Activated T-cell treated with anti-CD3 and anti-CD28 coated beads for 48 hours (primary cell): ENCODE results near the gene RAI1.
"Not testable (repeated sequence)": the region's sequence is repeated elsewhere in the genome, so short reads cannot be mapped to it uniquely, and the experiment has no call there.

Experiments
- DNase-seq: peaks from one replicate; pipeline ENCODE4 v3.0.0-alpha.2; 2020; ENCODE audit warnings: low read depth

RAI1 gene

DNA sequence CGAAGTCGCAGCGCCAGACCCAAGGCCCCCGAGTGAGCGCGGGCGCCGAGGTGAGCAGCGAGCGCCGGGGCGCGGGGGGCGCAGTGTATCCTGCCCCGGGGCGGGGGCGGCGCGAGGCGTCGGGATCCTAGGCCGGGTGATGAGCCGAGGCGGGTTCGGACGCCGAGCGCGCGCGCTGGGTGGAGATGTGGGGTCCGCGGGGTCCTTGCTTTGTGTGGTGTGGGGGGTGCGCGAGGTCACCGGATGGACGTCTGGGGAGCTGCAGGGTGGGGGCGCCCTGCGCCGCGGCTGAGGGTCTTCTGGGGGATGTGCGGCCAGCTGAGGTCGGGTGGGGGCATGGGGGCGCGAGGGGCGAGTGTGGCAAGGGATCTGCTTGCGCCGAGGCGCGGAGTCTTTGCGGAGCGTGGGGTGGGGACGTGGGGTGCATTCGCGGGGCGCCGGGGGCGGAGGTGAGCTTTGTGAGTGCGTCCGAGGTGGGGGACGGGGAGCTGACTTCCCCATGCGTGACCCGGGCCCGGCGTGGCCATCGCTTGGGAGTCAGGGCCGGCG is 560 bp downstream of the RAI1 start:
- peak; percentile 45 for DNase-seq

DNA sequence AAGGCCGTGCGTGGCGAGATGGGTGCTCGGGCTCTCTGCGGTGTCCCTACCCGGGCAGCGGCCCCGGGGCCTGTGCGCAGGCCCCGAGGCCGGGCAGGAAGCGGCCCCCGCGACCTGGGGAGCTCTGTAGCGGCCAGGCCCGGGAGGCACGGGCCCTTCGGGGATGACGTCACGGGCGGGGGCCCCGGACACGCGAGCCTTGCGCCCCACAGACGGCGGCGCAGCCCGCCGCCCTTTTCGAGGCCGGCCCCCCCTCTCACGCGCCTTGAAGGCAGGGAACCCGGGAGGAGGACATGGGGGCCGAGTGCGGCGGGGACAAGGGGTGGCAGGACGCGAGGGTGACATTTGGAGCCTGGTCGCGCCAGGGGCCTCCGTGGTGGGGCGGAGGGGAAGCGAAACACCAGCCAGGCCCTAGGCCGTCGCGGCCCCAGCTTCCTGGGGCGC is 1.1 kb downstream of the RAI1 start:
- peak; percentile 61 for DNase-seq

DNA sequence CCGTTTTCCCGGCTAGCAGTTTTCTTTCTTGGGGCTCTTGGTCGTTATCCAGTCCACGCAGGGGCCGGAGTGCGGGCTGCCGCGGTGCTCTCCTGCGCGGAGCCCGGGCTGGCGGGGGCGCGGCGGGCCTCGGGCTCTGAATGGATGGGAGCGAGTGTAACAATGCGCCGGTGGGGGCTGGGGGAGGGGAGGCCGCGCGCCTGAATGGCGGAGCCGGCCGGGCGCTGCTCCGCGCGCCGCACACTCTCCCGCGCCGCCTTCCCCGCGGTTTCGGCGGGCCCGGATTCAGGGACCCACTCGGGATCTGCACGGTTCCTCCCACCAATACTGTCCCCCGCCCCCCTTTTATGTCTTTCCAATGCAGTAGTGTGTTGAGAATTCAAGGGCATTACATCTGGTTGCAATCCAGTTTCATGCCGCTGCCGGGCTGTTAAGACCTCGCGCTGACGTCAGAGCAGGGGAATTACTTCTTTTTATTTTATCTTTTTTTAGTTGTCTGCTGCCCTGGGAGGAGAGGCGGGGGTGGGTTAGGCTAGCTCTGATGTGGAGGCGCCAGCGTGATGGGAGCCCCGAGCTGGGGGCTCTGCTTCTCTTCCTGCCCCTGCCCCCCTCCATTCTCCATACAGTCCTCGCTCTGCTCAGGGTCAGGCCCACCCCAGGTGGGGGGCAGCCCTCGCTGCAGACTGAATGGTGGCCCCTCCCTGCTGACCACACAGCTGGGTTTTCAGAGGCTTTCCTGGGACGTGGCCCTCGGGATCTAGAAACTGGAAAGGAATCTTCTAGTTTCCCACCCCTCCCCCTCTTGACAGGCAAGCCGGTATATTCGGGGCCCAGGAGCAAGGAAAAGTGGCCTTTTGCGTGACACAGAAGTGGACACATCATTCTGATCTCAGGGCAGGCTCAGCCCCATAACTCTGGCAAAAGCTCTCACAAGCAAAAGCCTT is 1.8 kb downstream of the RAI1 start:
- peak; percentile 64 for DNase-seq

DNA sequence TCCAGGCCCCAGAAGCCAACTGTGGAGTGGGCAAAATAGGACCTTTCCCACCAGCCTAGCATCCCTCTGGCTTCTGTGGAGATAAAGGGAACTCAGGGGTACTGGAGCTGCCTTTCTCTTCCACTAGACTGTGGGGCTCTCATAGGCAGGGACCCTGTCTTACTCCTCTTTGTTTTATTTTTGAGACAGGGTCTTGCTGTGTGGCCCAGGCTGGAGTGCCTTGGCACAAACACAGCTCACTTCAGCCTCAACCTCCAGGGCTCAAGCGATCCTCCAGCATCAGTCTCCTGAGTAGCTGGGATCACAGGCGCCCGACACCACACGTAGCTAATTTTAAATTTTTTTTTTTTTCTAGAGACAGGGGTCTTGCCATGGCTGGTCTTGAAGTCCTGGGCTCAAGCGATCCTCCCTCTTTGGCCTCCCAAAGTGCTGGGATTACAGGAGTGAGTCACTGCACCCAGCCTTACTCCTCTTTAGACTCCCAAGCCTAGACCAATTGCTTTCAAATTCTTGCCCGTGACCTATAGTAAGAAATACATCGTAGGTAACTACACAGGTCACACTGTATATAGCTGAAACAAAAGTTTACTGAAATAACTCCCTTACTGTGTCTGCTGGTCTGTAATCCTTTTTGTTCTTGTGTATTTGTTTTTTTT is 2.6 kb downstream of the RAI1 start:
- no peak for DNase-seq

DNA sequence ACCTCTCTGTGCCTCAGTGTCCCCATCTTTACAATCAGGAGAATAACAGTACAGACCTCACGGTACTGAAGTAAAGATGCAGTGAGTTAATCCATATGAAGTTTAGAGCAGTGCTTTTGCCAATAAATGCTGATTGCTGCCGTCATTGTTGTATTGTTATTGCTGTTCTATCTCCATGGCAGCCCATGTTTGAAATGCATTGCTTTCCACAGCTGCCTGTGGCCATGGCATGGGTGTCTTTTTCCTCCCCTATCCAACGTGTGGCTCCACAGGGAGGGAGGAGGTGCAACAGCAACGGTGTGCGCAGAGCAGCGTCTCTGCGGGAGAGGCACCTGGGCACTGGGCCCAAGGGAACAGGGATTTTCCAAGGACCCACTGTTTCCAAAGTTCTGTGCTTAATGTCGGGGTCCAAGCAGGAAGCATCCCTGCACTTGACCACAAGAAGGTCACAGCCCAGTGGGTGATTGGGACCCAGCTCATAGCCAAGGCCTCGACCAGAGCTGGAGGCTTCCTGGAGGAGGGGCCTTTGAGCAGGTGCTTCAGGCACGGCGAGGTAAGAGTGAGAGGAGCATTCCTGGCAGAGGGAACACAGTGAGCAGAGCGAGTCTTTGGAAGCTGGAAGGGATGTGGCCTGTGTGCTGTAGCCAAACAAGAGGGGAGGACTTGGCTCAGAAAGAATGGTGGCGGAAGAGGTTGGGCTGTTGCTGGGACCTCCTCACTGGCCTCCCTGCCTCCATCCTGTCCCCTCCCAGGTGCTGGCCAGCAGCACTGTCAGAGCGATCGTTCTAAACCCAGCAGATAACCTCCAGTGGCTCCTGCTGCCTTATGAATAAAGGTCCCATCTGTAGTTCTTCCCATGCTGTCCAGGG is 3.9 kb downstream of the RAI1 start:
- DNase-seq = no peak

DNA sequence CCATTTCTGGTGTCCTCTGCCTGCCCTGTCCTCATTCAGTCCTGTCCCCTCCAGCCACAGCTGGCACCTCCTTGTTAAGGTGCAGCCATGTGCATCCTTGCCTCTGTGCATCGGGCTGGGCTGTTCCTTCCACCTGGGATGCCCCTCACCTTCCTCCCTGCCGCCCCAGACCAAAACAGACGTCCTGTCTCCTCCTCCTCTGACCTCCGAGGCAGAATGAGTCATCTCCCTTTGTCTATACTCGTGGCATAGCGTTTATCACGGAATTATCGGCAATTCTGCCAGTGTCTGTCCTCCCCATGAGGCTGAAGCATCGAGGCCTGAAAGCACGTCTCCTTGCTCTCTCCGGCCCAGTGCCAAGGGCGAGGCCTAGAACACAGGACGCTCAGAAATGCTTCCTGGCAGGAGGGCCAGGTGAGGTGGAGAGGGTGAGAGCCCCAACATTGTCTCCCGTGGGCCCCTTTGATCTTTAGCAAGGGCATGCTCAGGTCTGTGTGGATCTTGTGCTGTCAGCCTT is 4.6 kb downstream of the RAI1 start:
- DNase-seq = no peak

DNA sequence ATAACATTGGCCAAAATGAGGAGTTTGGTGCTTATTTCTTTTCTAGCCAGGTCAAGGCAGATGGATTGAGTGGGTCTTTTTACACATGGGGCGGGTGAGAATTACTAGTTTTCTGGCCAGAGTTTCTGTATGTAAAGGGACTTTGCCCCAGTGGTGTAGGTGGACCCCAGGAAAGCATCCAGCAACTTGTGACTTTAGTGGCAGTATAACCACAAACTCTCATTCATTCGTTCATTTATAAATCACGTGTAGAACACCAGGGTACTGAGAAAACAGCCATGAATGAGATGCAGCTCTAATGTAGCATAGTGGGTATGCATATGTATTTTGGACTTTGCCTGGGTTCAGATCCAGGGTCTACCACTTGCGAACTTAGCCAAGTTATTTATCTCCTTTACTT is 8.1 kb downstream of the RAI1 start:
- DNase-seq = no peak

DNA sequence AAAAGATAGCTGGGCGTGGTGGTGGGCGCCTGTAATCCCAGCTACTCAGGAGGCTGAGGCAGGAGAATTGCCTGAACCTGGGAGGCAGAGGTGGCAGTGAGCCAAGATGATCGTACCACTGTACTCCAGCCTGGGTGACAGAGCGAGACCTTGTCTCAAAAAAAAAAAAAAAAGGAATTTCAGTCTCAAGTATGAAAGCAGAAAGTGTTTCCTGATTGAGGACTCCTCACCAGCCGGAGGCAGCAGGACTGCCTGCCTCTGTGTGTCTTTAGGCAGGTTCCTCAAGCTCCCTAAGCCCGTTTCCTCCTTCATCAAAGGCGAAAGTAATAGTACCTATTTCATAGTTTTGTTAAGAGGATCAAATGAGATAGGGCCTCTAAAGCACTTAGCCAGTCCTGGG is 9.0 kb downstream of the RAI1 start:
- not testable (repeated sequence) for DNase-seq

DNA sequence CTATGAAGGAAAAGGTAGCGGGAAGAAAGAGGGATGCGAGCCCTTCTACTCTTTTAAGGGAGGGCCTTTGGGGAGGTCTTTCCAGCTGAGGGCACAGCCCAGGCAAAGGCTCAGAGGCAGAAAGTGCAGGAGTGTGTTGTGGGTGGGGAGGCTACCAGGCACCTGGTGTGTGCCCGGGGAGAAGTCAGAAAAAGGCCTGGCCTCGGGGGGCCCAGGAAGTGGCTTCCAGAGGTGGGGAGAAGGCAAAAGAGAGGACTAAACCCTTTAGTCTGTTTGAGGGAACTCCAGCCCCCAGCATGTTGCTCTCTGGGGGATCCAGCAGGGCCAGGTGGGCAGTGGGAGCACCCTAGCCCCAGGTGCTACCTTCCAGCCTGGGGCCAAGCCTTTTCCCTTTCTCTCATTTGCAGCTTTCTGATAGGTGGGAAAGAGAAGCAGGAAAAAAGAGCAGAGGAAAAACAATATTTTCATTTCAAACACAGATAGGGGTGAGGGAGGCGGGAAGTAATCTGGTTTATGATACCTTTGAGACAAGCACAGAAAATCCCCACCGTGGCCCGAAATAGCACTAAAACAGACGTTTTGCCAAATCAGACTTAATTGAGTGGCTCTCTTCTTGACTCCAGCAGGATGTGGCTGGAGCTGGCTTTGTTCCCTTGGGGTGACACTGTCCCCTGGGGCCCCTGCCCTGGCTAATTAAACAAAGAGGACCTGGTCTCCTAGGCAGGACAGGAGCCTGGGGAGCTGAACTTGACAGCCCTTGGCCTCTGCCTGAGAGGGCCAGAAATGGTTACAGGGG is 10.4 kb downstream of the RAI1 start:
- no peak for DNase-seq

DNA sequence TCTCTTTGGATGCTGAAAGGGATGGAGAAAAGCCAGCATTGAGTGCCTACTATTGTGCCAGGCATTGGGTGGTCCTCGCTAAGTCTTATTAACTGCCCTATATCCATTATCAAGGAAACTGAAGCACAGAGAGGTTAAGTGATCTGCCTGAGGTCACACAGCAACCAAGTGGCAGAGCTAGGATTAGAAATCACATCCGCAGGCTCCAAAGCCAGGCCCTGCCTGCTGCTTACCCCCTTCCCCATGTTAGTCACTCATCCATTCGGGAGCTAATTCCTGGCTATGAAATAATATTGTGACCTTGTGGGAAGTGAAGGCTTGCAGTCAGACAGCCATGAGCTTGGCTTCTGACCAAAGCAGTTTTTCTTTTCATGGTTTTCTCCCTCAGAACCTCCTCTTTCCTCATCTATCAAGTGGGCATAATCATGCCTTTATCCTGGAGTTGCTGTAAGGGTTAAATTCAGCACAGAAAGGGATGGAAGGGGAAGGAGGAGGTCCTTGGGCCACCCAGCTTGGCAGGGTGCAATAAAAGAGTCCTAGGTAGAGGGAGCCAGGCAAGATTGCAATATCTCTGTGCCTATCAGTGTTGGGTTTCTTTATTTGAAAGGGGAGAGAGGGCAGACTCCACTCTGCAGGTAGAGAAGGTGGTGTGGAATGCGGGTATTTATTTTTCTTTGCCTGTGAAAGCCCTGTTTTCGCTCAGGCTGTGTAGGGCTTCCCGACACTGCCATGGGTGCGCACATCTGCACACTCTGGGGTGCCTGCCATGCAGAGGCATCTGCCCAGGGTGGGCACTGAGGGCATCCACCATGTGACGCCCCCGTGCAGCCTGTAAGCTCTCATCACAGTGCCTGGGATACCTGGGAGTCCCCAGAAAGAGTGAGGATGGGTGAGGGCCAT is 11.3 kb downstream of the RAI1 start:
- no peak for DNase-seq

DNA sequence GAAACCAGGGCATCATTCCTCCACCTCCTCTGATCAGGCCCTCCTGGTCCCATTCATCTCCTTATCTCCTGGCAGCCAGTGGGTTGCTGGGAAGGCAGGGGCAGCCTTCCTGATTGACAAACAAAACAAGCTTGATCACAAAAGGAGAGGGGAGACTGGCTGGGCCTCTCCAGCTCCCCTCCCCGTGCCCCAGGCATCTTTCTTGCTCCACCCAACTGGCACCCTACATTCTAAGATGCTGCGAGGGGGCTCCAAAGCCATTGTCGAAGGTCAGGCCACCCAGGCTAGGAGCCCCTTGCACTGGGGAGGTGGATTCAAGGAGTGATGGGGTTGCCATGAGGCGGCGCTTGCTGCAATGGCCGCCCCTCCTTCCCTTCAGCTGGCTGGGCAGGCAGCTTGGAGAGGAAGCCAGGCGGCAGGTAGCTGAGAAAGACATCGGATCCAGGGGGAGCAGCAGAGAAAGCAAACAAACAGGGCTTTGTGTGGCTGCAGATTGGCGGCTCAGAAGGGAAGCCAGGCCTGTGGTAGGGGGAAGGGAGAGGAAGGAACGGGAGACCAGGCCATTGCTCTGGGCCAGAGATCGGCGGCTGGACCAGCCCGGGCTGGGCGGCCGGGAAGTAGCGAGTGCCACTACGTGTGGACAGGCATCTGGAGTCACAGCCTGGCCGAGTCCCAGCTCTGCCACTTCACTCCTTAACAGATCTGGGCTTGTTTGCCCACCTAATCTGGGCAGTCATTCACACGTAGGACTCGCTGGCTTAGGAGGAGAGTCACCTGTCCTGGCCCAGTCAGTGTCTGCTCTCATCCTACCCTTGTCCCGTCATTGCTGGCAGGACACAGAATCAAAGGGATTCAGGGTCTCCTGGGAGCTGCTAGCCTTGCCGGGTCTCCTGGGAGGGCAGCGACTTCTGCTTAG is 12.3 kb downstream of the RAI1 start:
- no peak for DNase-seq

DNA sequence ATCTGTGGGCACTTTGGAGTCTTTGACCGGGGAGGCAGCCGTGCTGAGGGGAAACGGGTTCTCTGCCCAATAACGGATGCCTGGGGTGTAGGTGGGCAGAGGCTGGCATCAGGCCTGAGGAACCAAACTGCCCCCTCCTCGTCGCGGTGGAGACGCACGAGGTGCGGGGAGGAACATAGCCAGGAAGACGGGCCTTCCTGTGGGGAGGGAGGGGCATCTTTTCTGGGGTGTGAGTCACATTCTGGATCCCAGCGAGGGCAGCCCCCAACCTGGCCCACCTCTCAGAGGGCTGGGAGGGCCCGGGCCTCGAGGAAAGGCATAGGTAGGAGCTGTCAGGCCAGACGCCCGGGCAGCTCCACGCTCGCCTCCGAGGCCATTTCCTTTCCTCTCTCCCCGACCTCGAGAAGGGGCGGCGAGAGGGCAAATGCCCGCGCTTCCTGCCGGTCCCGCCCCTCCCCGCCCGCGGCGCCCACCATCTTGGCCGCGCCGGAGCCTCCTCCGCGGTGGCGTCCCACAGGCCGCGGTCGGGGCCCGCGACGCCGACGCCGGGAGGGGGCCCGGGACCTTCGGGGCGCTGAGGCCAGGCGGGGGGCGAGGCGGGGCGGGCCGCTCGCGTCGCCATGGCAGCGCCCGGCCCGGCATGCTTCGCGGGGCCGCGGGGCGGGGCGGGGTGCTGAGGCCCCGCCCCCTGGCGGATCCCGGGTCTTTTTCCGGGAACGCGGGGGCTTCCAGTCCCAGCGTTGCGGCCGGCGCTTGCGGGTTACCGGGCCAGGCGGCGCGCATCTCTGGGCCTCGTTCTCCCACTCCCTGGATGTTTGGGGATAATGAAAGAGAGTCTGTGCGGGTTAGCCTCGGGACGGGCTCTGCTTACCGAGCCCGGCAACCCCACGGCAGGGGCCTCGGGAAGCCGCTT is 13.2 kb downstream of the RAI1 start:
- peak; percentile 65 for DNase-seq

DNA sequence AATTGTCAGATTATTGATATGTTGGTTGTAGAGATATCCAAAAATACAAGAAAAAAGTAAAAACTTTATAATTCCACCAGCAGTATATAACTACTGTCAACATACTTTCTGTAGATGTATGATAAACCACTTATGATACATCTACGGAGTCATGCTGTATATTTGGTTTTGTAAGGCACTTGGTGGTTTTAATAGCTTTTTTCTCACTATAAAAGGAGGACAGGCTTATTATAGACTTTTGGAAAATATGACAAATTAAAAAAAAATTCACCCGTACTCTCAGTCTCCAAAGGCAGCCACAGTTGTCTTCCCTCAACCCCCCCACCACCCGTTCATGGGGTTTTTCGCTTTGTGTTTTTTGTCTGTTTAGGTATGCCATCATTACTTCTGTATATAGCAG is 14.8 kb downstream of the RAI1 start:
- DNase-seq = no peak

DNA sequence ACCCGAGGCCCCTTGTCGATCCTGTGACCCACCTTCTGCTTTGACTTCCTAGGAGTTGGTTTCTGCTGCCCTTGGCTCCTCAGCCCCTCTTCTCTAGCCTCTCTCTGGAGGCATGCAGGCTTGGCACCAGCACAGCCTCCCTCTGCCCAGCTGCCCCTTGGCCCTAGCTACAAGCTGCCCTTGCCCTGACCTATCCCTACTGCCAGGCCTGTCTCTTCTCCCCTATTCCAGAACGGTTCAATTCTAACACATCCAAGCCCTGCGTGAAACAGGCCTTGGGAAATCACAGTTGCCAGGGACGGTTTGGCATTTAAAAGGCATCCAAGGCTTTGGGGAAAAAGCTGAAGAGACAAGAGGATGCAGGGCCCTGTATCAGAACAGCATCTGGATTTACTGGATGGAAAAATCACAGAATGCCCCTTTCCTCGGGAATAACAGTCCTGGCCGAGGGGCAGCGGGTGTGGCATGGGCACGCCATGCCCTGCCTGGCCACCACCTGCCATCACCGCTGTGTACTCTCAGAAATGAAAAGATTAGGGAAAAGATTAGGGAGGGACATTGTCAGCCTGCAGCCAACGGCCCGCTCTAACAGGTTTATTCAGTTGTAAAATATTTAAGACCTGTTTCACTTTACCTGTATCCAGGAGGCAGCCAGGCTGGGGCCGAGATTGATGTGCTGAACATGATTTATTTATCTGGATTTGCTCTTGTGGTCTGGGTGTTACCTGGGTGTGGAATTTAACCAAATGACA is 15.8 kb downstream of the RAI1 start:
- DNase-seq = no peak

DNA sequence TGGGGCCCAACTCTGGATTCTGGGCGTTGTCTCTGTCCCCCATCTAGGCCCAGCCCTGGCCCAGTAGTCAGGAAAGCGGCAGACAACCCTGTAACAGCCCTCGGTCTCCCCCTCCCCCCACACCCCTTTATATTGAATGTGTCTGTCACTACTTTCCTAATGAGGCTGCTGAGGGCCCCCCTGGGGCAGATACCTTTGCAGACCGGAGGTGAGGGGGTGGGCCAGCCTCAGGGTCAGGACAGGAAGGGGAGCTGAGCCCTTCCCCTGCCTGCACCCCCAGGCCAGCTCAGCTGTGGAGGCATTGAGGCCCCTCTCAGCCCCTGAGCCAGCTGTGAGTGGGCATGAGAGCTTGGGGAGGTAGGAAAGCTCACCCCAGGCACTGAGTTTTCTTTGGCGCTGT is 17.1 kb downstream of the RAI1 start:
- DNase-seq = no peak

DNA sequence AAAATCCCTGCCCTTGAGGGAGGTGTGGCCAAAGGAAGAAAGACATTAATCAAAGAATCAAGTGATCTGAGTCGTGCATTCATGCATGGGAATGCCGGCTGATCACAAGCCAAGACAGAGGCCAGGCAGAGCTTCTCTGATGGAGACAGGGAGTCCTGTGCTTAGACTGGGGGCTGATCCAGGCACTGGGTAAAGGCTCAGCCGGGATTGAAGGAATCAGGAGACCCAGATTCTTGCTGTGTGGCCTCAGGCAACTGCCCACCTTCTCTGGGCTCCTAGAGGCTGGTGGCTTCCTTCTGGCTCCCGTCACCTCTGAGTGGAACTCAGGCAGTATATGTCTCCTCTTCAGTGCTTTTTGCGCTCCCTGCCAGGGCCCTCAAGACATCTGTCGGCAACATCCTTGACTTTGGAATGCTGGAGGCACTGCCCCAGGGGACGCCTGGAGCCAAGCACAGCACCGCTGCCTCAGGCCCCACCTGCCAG is 17.7 kb downstream of the RAI1 start:
- DNase-seq = no peak

DNA sequence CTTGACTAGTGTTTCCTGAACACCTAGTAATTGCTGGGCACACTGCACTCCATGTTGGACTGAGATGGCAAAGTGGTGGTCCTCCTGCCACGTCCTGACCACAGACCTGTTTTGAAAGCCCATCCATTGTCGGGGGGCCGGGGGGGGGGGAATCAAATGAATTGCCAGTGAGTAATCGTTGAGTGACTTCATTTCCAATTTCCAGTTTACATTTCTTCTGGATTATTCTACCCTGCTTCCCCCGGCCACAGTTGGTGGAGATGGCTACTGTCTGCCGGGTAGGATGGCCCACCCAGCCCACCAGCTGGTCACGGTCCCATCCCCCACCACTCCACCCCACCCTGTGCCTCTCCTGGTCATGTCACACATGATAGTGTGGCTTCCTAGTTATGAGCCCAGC is 18.2 kb downstream of the RAI1 start:
- no peak for DNase-seq
